Effector memory CD8-positive, alpha-beta T cell (primary cell): ENCODE results near the gene SEMA3E.
"Not testable (repeated sequence)": the region's sequence is repeated elsewhere in the genome, so short reads cannot be mapped to it uniquely, and the experiment has no call there.

Experiments
- ATAC-seq: fragments of 150-1000 bp; cut with Tn5 transposase; replicated peaks from 2 replicates; pipeline ENCODE4 v1.10.0; 2021; ENCODE audit warnings: mild to moderate bottlenecking, moderate library complexity
- DNase-seq, 3 experiments: peaks; one replicate each; pipeline ENCODE4 v3.0.0; 2021
- H3K27ac Mint-ChIP-seq, 2 donors: one replicate each; pipeline ENCODE4 v1.8.0; 2022; ENCODE audit warnings: mild to moderate bottlenecking in 2 of 2, mixed read lengths in 2 of 2, moderate library complexity in 2 of 2
- H3K27me3 Mint-ChIP-seq, 2 donors: one replicate each; pipeline ENCODE4 v1.8.0; 2022; ENCODE audit warnings: mixed read lengths in 2 of 2
- H3K36me3 Mint-ChIP-seq: one replicate; pipeline ENCODE4 v1.8.0; 2022; ENCODE audit warnings: mild to moderate bottlenecking, moderate library complexity, mixed read lengths; ENCODE audit not compliant: insufficient read depth
- H3K4me1 Mint-ChIP-seq, 2 donors: one replicate each; pipeline ENCODE4 v1.8.0; 2022; ENCODE audit warnings: low read depth in 2 of 2, mixed read lengths in 2 of 2
- H3K4me3 Mint-ChIP-seq, 2 donors: one replicate each; pipeline ENCODE4 v1.8.0; 2022; ENCODE audit warnings: mild to moderate bottlenecking in 2 of 2, mixed read lengths in 2 of 2, moderate library complexity in 2 of 2
- H3K9me3 Mint-ChIP-seq, 2 donors: one replicate each; pipeline ENCODE4 v1.8.0; 2022; ENCODE audit warnings: mixed read lengths in 2 of 2

The SEMA3E gene

GRCh38 chr7:83574616-83575015 lies 74.3 kb downstream of the SEMA3E start:
- no peak for DNase-seq
- no peaks in the 10 kb centered on the region for H3K27me3 Mint-ChIP-seq
- no peak for ATAC-seq
- H3K4me1 Mint-ChIP-seq: no peaks in the 10 kb centered on the region
- no peak overlapping the region for H3K27ac Mint-ChIP-seq
- no peaks in the 10 kb centered on the region for H3K36me3 Mint-ChIP-seq
- peaks cover 4 to 10% of the 10 kb centered on the region in 2 donors for H3K9me3 Mint-ChIP-seq
- no peak overlapping the region for H3K4me3 Mint-ChIP-seq

- Mint-ChIP-seq H3K27ac (no peak overlapping the region), H3K9me3 (peaks cover 3 to 11% of the 10 kb centered on the region in 2 donors), H3K36me3 (no peaks in the 10 kb centered on the region), H3K4me3 (no peak overlapping the region), H3K4me1 (no peaks in the 10 kb centered on the region), H3K27me3 (no peaks in the 10 kb centered on the region)
- no peak for ATAC-seq
- DNase-seq: no peak
Measured at GRCh38 chr7:83562960-83563359, 86.0 kb downstream of the SEMA3E start.

- H3K36me3 Mint-ChIP-seq: no peaks in the 10 kb centered on the region
- no peak for ATAC-seq
- no peaks in the 10 kb centered on the region for H3K4me1 Mint-ChIP-seq
- peaks cover 3 to 10% of the 10 kb centered on the region in 2 donors for H3K9me3 Mint-ChIP-seq
- no peaks in the 10 kb centered on the region for H3K27me3 Mint-ChIP-seq
- no peak for DNase-seq
- no peak overlapping the region for H3K4me3 Mint-ChIP-seq
- no peak overlapping the region for H3K27ac Mint-ChIP-seq
Measured at GRCh38 chr7:83562289-83562688, 86.7 kb downstream of the SEMA3E start.

GRCh38 chr7:83559887-83560286 lies 89.1 kb downstream of the SEMA3E start:
- Mint-ChIP-seq H3K27ac (no peak overlapping the region), H3K36me3 (no peaks in the 10 kb centered on the region)

GRCh38 chr7:83552556-83552955 lies 96.4 kb downstream of the SEMA3E start:
- peaks cover 10 to 16% of the 10 kb centered on the region in 2 donors for H3K9me3 Mint-ChIP-seq
- not testable (repeated sequence) for H3K36me3 Mint-ChIP-seq, ATAC-seq, H3K4me1 Mint-ChIP-seq, H3K27me3 Mint-ChIP-seq, DNase-seq, H3K27ac Mint-ChIP-seq, H3K4me3 Mint-ChIP-seq

More at GRCh38 chr7:83559887-83560286, 89.1 kb downstream of the SEMA3E start:
- H3K27me3 Mint-ChIP-seq: no peaks in the 10 kb centered on the region
- ATAC-seq (no peak), DNase-seq (no peak)
- H3K4me1 Mint-ChIP-seq: no peaks in the 10 kb centered on the region
- H3K4me3 Mint-ChIP-seq: no peak overlapping the region
- H3K9me3 Mint-ChIP-seq: peaks cover 0 to 1% of the 10 kb centered on the region in 2 donors

- peaks cover 10 to 16% of the 10 kb centered on the region in 2 donors for H3K9me3 Mint-ChIP-seq
- no peaks in the 10 kb centered on the region for H3K4me1 Mint-ChIP-seq
- no peak overlapping the region for H3K27ac Mint-ChIP-seq
- no peaks in the 10 kb centered on the region for H3K27me3 Mint-ChIP-seq
- ATAC-seq (no peak), DNase-seq (no peak)
- no peak overlapping the region for H3K4me3 Mint-ChIP-seq
- no peaks in the 10 kb centered on the region for H3K36me3 Mint-ChIP-seq
Measured at GRCh38 chr7:83550100-83550499, 98.8 kb downstream of the SEMA3E start.

GRCh38 chr7:83548250-83548649 lies 100.7 kb downstream of the SEMA3E start:
- Mint-ChIP-seq H3K4me3 (no peak overlapping the region), H3K36me3 (no peaks in the 10 kb centered on the region), H3K27me3 (no peaks in the 10 kb centered on the region), H3K9me3 (peaks cover 7 to 13% of the 10 kb centered on the region in 2 donors), H3K4me1 (no peaks in the 10 kb centered on the region), H3K27ac (no peak overlapping the region)
- DNase-seq: no peak
- ATAC-seq: no peak

- DNase-seq (no peak), ATAC-seq (no peak)
Measured at GRCh38 chr7:83547526-83547925, 101.4 kb downstream of the SEMA3E start.

GRCh38 chr7:83546586-83546985 lies 102.4 kb downstream of the SEMA3E start:
- no peak overlapping the region for H3K27ac Mint-ChIP-seq
- ATAC-seq (no peak), DNase-seq (no peak)
- H3K9me3 Mint-ChIP-seq: peaks cover 5 to 11% of the 10 kb centered on the region in 2 donors
- H3K27me3 Mint-ChIP-seq: no peaks in the 10 kb centered on the region
- no peaks in the 10 kb centered on the region for H3K4me1 Mint-ChIP-seq
- no peak overlapping the region for H3K4me3 Mint-ChIP-seq
- H3K36me3 Mint-ChIP-seq: no peaks in the 10 kb centered on the region

More at GRCh38 chr7:83547526-83547925, 101.4 kb downstream of the SEMA3E start:
- Mint-ChIP-seq H3K4me1 (no peaks in the 10 kb centered on the region), H3K4me3 (no peak overlapping the region), H3K9me3 (peaks cover 4 to 8% of the 10 kb centered on the region in 2 donors), H3K27ac (no peak overlapping the region), H3K36me3 (no peaks in the 10 kb centered on the region), H3K27me3 (no peaks in the 10 kb centered on the region)

- DNase-seq (no peak), ATAC-seq (no peak)
- Mint-ChIP-seq H3K4me1 (no peaks in the 10 kb centered on the region), H3K9me3 (peaks cover 13 to 24% of the 10 kb centered on the region in 2 donors), H3K27ac (no peak overlapping the region), H3K36me3 (no peaks in the 10 kb centered on the region), H3K4me3 (no peak overlapping the region), H3K27me3 (no peaks in the 10 kb centered on the region)
Measured at GRCh38 chr7:83541187-83541960, 107.6 kb downstream of the SEMA3E start.

GRCh38 chr7:83534488-83534887 lies 114.5 kb downstream of the SEMA3E start:
- DNase-seq: no peak
- Mint-ChIP-seq H3K4me1 (no peaks in the 10 kb centered on the region), H3K4me3 (no peak overlapping the region), H3K27ac (no peak overlapping the region), H3K36me3 (no peaks in the 10 kb centered on the region), H3K27me3 (no peaks in the 10 kb centered on the region), H3K9me3 (peaks cover 6 to 10% of the 10 kb centered on the region in 2 donors)
- ATAC-seq: no peak

GRCh38 chr7:83532219-83532618 lies 116.7 kb downstream of the SEMA3E start:
- H3K4me1 Mint-ChIP-seq: no peaks in the 10 kb centered on the region

GRCh38 chr7:83531766-83532165 lies 117.2 kb downstream of the SEMA3E start:
- Mint-ChIP-seq H3K9me3 (no peaks in the 10 kb centered on the region), H3K27ac (no peak overlapping the region), H3K4me3 (no peak overlapping the region), H3K27me3 (no peaks in the 10 kb centered on the region), H3K36me3 (no peaks in the 10 kb centered on the region), H3K4me1 (no peaks in the 10 kb centered on the region)
- ATAC-seq: no peak
- no peak for DNase-seq

More at GRCh38 chr7:83532219-83532618, 116.7 kb downstream of the SEMA3E start:
- Mint-ChIP-seq H3K9me3 (peaks cover 0 to 2% of the 10 kb centered on the region in 2 donors), H3K27ac (no peak overlapping the region), H3K4me3 (no peak overlapping the region), H3K36me3 (no peaks in the 10 kb centered on the region), H3K27me3 (no peaks in the 10 kb centered on the region)
- ATAC-seq (no peak), DNase-seq (no peak)

GRCh38 chr7:83528925-83529423 lies 120.0 kb downstream of the SEMA3E start:
- DNase-seq (no peak), ATAC-seq (no peak)
- H3K36me3 Mint-ChIP-seq: no peaks in the 10 kb centered on the region
- H3K9me3 Mint-ChIP-seq: peaks cover 0 to 4% of the 10 kb centered on the region in 2 donors
- H3K27me3 Mint-ChIP-seq: no peaks in the 10 kb centered on the region
- no peak overlapping the region for H3K27ac Mint-ChIP-seq
- no peaks in the 10 kb centered on the region for H3K4me1 Mint-ChIP-seq
- H3K4me3 Mint-ChIP-seq: no peak overlapping the region
